GM18519 (cell line): ENCODE data around the gene RAB17.
A peak's percentile ranks its signal among the peaks of the same experiment; 100 is the strongest.

ENCODE experiments used
- ATAC-seq: cut with Tn5 transposase; IDR thresholded peaks from one replicate; pipeline ENCODE4 v1.9.1; 2021; ENCODE audit warnings: mild to moderate bottlenecking, moderate library complexity; ENCODE audit not compliant: unreplicated experiment, low FRiP score

The RAB17 gene

DNA sequence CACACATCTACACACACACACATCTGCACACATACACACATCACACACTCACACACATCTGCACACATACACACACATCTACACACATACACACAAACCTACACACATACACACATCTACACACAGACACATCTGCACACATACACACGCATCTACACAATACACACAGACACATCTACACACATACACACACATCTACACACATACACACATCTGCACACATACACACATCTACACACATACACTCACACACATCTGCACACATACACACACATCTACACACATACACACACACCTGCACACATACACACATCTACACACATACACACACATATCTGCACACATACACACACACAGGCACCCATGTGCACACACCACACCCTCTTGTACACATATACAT lies 24.6 kb downstream of the RAB17 start:
- ATAC-seq = no peak

DNA sequence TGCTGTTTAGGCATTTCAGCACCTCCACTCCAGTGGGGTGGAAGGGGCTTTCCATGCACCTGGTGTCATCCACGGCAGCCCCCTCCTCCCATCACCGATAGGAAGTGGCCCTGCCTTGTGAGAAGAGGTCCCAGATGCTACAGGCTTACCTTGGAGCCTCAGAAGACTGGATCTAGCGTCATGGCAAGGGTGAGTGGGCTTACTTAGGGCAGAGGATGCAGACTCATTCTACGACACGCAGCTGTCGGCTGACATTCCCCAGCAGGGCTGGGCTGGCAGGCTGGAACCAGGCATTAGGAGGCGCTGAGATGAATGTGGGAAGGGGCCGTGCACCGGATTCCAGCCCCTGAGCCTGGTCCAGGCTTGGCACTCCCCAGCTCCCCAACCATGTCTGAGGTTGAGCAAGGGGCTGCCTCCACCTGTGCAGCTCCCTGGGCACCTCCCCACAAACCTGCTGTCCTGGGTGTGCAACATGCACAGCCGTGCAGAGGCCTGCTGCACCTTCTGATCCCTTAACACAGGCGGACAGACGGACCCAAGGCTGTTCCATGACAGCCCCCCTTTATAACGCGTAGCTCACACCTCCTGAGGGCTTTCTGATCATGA lies 25.9 kb downstream of the RAB17 start:
- ATAC-seq = no peak

- no peak for ATAC-seq
Measured at GRCh38 chr2:237563816-237564215, 26.7 kb downstream of the RAB17 start.

- no peak for ATAC-seq
Measured at GRCh38 chr2:237561221-237561620, 29.3 kb downstream of the RAB17 start.

DNA sequence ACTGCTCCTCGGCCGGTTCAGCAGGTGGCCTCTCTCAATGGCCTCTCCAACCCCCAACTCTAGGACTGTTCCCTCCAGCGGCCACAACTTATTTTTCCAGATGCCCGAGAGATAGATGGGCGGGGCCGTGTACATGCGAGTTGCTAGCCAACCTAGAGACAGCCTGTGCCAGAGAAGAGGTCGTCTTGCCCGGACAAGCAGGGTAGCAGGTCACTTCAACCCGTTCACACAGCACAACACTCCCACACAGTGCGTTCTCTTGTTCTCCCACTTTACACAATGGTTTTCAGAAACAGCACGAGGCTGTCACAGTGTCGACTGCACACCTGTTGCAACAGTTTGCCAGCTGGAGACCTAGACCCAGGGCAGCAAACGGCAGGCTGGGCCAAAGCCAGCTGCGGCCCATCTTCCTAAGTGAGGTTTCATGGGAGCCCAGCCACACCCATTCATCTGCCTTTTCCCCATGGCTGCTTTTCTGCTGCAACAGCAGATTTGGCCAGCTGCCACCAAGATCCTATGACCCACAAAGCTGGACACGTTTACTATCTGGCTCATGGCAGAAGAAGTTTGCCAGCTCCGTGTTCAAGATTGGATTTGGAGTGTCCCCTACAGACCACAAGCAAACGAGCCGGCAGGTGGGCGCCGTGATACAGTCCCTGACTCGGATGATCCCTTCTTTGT lies 31.4 kb downstream of the RAB17 start:
- no peak for ATAC-seq

- ATAC-seq = peak; percentile 19
Measured at GRCh38 chr2:237557633-237558015, 32.9 kb downstream of the RAB17 start.

- peak; percentile 76 for ATAC-seq
Measured at GRCh38 chr2:237556773-237557632, 33.5 kb downstream of the RAB17 start.

DNA sequence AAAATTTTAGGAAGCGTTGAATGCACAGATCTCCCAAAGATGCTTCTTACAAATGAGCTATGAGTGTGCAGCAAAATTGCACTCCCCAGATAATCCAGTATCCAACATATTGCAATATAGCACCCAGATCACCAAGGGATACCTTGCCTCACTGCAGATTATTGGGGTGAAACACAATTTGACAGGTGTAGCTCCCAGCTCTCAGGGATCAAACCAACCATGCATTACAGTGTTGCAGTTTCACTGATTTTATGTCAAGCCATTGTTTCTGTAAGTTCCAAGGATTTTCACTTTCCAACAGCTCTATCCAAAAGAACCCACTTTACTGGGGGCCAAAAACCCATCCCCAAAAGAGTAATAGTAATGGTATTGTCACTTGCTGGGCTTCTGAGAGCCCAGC lies 35.0 kb downstream of the RAB17 start:
- ATAC-seq = no peak

DNA sequence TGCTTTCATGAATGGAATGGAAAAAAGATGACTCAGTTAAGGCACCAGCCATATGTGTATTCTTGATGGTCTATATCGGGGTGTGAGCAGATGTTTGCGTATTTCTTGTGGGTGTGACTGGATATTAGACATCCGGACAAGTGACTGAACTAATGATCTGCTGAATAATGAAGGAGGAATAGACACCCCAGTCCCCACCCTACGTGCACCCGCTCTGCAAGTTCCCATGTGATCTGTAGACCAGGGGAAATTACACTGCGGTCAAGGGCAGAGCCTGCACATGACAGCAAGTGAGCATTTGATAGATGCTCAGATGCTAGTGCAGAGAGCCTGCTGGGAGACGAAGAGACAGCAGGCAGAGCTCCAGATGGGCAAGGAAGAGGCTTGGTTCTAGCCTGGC lies 36.6 kb downstream of the RAB17 start:
- ATAC-seq = no peak

GRCh38 chr2:237552908-237553307 lies 37.6 kb downstream of the RAB17 start:
- ATAC-seq = no peak

DNA sequence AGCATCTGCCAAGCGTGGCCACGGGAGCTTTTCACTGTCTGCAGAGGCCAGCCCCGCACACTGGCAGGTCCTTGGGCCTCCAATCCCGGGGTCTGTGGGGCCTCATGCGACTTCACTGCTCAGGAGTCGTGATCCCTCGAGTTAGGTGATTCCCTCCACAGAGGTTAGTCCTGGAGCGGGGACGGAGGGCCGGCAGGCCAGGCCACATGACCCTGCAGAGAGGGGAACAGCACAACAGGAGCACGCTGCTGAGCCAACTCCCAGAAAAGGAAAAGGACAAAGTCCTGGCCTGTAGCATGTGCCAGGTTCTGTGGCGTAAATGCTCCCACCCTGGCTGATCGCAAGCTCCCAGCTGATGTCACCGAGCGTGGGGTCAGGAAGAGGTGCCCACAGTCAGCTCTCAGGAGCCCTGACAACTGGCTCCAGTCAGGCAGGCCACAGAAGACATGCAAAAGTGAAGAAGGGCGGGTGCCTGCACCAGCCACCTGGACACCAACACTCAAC lies 39.4 kb downstream of the RAB17 start:
- ATAC-seq = no peak

- ATAC-seq = no peak
Measured at GRCh38 chr2:237549643-237550415, 40.7 kb downstream of the RAB17 start.

GRCh38 chr2:237549216-237549615 lies 41.3 kb downstream of the RAB17 start:
- ATAC-seq = no peak

- no peak for ATAC-seq
Measured at GRCh38 chr2:237547841-237548416, 42.6 kb downstream of the RAB17 start.

GRCh38 chr2:237546876-237547395 lies 43.6 kb downstream of the RAB17 start:
- ATAC-seq = no peak

GRCh38 chr2:237546040-237546875 lies 44.3 kb downstream of the RAB17 start:
- no peak for ATAC-seq

- no peak for ATAC-seq
Measured at GRCh38 chr2:237542001-237542704, 48.4 kb downstream of the RAB17 start.

GRCh38 chr2:237541243-237541642 lies 49.3 kb downstream of the RAB17 start:
- ATAC-seq = no peak

GRCh38 chr2:237540823-237541222 lies 49.7 kb downstream of the RAB17 start:
- no peak for ATAC-seq
